GM12865 (cell line): ENCODE data around the gene GDF11.

Experiments used
- DNase-seq: peaks from one replicate; pipeline ENCODE4 v3.0.0; 2010; ENCODE audit warnings: low read depth
- H3K4me3 ChIP-seq: 2 replicates; pipeline ENCODE4 v1.5.1; 2011; ENCODE audit warnings: mild to moderate bottlenecking, low read depth, low read length, control low read depth
- TF ChIP-seq, protein P1 (sequence below): IDR thresholded peaks from 2 replicates; pipeline ENCODE4 v1.5.1; 2011; ENCODE audit warnings: low read length, control low read depth, low read depth, inconsistent platforms; ENCODE audit not compliant: insufficient read depth; ENCODE audit errors: missing control alignments

The GDF11 gene

DNA sequence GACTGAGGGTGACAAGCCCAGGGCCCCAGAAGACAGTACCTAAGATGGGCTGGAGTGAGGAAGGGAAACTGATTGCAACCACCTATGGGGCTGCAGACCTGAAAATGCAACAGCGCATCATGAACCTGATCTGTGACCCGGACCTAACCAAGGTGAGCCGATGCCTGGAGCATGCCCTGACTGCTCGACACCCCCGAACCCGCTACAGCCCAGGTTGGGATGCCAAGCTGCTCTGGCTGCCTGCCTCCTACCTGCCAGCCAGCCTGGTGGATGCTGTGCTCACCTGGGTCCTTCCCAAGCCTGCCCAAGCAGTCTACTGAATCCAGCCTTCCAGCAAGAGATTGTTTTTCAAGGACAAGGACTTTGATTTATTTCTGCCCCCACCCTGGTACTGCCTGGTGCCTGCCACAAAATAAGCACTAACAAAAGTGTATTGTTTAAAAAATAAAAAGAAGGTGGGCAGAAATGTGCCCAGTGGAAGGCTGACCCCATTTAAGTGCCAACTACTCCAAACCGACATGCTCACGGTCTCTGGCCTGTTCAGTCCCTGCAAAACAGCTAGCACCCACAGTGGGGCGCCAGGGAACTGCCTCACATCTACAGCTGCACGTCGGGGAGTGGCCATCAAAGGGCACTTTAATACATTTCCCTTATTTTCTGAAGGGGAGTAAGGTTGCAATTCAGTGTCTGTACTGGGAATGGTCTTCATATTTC lies 18.5 kb upstream of the GDF11 start:
- H3K4me3 ChIP-seq: no peak overlapping the region
- peak; percentile 77 for DNase-seq
- TF ChIP-seq, protein P1, sequence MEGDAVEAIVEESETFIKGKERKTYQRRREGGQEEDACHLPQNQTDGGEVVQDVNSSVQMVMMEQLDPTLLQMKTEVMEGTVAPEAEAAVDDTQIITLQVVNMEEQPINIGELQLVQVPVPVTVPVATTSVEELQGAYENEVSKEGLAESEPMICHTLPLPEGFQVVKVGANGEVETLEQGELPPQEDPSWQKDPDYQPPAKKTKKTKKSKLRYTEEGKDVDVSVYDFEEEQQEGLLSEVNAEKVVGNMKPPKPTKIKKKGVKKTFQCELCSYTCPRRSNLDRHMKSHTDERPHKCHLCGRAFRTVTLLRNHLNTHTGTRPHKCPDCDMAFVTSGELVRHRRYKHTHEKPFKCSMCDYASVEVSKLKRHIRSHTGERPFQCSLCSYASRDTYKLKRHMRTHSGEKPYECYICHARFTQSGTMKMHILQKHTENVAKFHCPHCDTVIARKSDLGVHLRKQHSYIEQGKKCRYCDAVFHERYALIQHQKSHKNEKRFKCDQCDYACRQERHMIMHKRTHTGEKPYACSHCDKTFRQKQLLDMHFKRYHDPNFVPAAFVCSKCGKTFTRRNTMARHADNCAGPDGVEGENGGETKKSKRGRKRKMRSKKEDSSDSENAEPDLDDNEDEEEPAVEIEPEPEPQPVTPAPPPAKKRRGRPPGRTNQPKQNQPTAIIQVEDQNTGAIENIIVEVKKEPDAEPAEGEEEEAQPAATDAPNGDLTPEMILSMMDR: peak; percentile 70

DNA sequence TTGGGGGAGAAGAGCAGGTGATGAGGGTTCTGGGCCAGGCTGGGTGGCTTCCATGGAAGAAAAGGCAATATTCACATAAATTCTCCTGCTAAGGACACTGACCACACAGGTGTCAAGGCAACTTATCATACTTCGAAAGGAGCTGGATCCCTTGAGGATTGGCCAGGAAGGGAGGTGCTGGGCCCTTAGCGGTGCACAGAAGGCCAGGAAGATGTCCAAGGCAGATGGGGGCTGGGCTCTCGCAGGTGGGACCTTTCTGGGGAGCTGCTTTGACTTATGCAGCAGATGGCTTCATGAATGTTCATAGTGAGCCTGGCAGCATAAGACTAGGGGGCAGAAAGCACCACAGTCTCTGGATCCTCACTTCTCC lies 18.0 kb upstream of the GDF11 start:
- DNase-seq: no peak
- TF ChIP-seq, protein P1: no peak
- no peak overlapping the region for H3K4me3 ChIP-seq

DNA sequence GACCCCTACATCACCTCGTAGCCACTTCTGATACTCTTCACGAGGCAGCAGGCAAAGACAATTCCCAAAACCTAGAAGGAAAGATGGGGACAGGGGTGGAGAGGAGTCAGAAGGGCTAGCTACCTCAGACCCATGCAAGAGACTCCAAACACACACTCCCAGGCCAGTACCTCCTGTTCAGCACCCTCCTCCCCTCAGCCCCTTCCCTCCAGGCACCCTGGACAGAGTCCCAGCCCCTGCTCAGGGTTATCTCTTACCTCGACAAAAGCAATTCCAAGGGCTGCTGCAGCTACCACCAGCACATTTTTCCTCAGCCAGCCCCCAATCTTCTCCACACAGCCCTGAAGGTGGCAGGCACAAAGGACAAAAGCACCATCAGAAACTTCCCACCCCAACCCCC lies 17.4 kb upstream of the GDF11 start:
- H3K4me3 ChIP-seq: no peak overlapping the region
- no peak for DNase-seq
- TF ChIP-seq, protein P1: no peak

DNA sequence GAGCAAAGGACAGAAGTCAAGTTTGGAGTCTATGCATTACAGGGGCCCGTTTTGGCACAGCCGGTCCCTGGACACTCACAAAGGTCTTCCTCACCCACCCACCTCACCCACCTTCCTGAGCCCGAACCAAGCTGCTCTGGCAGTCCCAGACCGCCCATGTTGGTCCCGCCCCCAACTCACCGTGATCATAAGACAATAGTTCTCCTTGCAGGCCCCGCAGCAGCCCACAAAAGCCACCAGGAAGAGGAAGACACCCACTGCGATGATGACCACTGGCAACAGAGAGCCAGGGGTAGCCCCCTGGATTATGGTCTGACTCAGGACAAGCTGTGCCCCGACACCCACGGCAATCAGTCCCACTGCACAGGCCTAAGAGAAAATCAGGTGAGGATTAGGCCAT lies 16.0 kb upstream of the GDF11 start:
- TF ChIP-seq, protein P1: no peak
- DNase-seq: no peak
- H3K4me3 ChIP-seq: no peak overlapping the region

DNA sequence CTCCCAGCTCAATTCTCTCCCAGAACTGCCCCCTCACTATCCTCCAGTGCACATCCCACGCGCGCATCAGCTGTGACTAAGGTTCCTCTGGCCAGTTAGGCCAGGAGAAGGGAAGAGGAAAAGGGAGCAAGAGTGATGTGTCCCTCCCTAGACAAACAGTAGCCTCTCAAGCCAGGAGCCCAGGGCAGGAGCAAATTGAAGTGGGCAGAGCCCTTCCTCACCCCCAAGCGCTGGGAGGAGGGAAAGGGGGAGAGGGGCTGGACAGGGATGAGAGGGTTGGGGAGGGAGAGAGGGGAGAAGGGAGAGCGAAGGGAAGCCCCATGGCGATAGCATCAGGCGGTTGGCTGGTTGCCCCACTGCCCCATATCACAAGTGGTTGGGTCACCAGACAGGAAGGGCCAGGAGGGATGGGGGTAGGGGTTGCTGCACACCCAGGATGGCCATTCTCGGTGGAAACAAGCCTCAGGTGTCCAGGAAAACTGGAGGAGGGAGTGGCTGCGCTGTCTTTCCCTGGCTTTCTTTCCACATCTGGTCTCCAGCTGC lies 15.2 kb upstream of the GDF11 start:
- peak overlapping the region; percentile 77 for H3K4me3 ChIP-seq
- TF ChIP-seq, protein P1: no peak
- DNase-seq: no peak

DNA sequence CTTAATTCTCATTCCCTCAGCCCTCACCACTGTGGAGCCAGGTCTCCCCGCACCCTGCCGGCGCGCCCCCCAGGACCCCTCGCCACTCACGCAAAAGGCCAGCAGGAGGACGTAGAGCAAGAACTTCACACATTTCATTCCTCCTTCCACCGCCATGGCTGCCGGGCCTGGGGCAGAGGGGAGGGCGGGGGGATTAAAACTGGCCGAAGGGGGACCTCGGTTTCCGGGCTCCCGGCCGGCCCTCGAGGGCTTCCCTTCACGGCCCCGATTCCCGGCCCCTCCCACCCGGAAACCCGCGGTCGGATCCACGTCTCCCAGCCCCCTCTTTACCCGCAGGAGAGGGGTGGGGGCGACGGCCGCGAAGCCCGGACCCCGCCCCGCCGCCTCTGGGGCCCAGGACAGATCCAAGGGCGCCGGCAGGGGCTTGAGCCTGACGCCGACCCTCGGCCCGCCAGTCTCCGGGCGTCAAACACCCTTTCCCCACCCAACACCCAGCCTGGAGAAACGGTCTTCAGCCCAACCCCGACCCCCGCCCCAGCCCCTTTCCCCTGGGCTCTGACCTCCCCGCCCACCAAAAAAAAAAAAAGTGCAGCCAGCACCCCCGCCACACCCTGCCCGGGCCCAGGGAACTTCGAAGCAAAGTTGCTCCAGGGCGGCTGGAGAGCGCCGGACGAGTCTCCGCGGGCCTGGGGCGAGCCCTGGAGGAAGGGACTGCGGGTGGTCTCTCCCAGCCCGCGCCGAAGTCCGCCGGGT lies 14.6 kb upstream of the GDF11 start:
- DNase-seq: peak; percentile 32
- TF ChIP-seq, protein P1: no peak
- peak overlapping the region; percentile 77 for H3K4me3 ChIP-seq
